A549 (cell line): ENCODE measurements around the gene GATM. TPM values are rescaled to one million over a fixed set of nuclear protein-coding genes. Genes with fewer than 3 reads are reported as not detected.

ENCODE experiments used
- ATAC-seq, 2 experiments: fragments of 200-7000 bp in 1 of 2; fragments of >200 bp in 1 of 2; cut with Nextera tagmentation in 1 of 2; cut with Tn5 transposase in 1 of 2; 3 replicates each; pipeline versions ENCODE4 v1.8.0 to v1.9.1; 2018 to 2020; ENCODE audit warnings: mild to moderate bottlenecking in 1 of 2, moderate library complexity in 1 of 2
- CTCF ChIA-PET: fragments of 300-600 bp; sonication (Branson Sonifier 250); formaldehyde crosslinking; extraction: SDS; loops from one replicate; lab custom pipeline; 2021; ENCODE audit warnings: antibody characterized with exemption, inconsistent platforms; lab: Yijun Ruan, JAX
- POLR2A ChIA-PET: fragments of 350-600 bp; formaldehyde crosslinking; extraction: SDS; loops from one replicate; lab custom pipeline; 2021; ENCODE audit warnings: antibody characterized with exemption, inconsistent platforms; lab: Yijun Ruan, JAX
- DNase-seq, 2 experiments: peaks; one replicate each; pipeline versions ENCODE4 v3.0.0 to v3.0.0-alpha.2; 2011 to 2016; ENCODE audit warnings: low read depth in 1 of 2, low spot score in 1 of 2
- FAIRE-seq: peaks from 2 replicates; lab custom pipeline; 2011; peaks lifted over from hg19 to GRCh38; lab: Jason Lieb, UNC
- H3K27ac ChIP-seq, 2 experiments: fragments of >200 bp; sonication (Bioruptor Twin); formaldehyde crosslinking; 3 replicates each; pipeline ENCODE4 v1.5.1; 2016 to 2017
- H3K4me1 ChIP-seq: fragments of >200 bp; sonication (Bioruptor Twin); formaldehyde crosslinking; 3 replicates; pipeline ENCODE4 v1.6.1; 2016
- H3K4me2 ChIP-seq: fragments of >200 bp; sonication (Bioruptor Twin); formaldehyde crosslinking; 3 replicates; pipeline ENCODE4 v1.6.1; 2016
- H3K4me3 ChIP-seq: fragments of >200 bp; sonication (Bioruptor Twin); formaldehyde crosslinking; 3 replicates; pipeline ENCODE4 v1.5.1; 2016
- H3K9me3 ChIP-seq: fragments of >200 bp; sonication (Bioruptor Twin); formaldehyde crosslinking; 3 replicates; pipeline ENCODE4 v1.6.1; 2016
- BCL3 ChIP-seq: fragments of >200 bp; sonication (Bioruptor Twin); formaldehyde crosslinking; IDR thresholded peaks from 3 replicates; pipeline ENCODE4 v1.6.1; 2016
- CBX2 ChIP-seq: fragments of 200-600 bp; sonication (generic); IDR thresholded peaks from 2 replicates; pipeline ENCODE4 v1.6.1; 2016; ENCODE audit warnings: low read depth, mild to moderate bottlenecking, borderline replicate concordance
- CHD2 ChIP-seq: fragments of 150-350 bp; IDR thresholded peaks from 2 replicates; pipeline ENCODE4 v1.6.1; 2014; ENCODE audit warnings: low read length; ENCODE audit not compliant: partially characterized antibody
- CHD4 ChIP-seq: fragments of 200-600 bp; sonication (generic); IDR thresholded peaks from 2 replicates; pipeline ENCODE4 v1.6.1; 2016; ENCODE audit warnings: antibody characterized with exemption, mild to moderate bottlenecking, borderline replicate concordance
- CTCF ChIP-seq: fragments of >200 bp; sonication (Bioruptor Twin); formaldehyde crosslinking; IDR thresholded peaks from 3 replicates; pipeline ENCODE4 v1.5.1; 2016
- E2F6 ChIP-seq: IDR thresholded peaks from 2 replicates; pipeline ENCODE4 v1.6.1; 2012; ENCODE audit warnings: low read depth, borderline replicate concordance
- FOSL2 ChIP-seq, 2 experiments: fragments of 450-650 bp in 1 of 2; fragments of >200 bp in 1 of 2; sonication (Bioruptor Twin) in 1 of 2; formaldehyde crosslinking; IDR thresholded peaks; 2 replicates each; pipeline versions ENCODE4 v1.5.0 to v1.6.1; 2016 to 2020; ENCODE audit warnings: mild to moderate bottlenecking in 1 of 2, moderate library complexity in 1 of 2
- FOXS1 ChIP-seq: fragments of 250-450 bp; sonication (Bioruptor Pico); IDR thresholded peaks from 2 replicates; pipeline ENCODE4 v1.5.0; 2020; ENCODE audit warnings: mild to moderate bottlenecking, moderate library complexity
- GATA3 ChIP-seq: IDR thresholded peaks from 2 replicates; pipeline ENCODE4 v1.6.1; 2012; ENCODE audit warnings: borderline replicate concordance
- HES2 ChIP-seq: fragments of >200 bp; sonication (Bioruptor Twin); formaldehyde crosslinking; IDR thresholded peaks from 2 replicates; pipeline ENCODE4 v1.6.1; 2016
- HEYL ChIP-seq: fragments of 250-450 bp; sonication (Bioruptor Pico); IDR thresholded peaks from 2 replicates; pipeline ENCODE4 v1.8.0; 2021; ENCODE audit warnings: mild to moderate bottlenecking, moderate library complexity
- HOXB13 ChIP-seq: fragments of 250-450 bp; sonication (Bioruptor Pico); IDR thresholded peaks from 2 replicates; pipeline ENCODE4 v1.5.0; 2020; ENCODE audit warnings: low read depth, mild to moderate bottlenecking, moderate library complexity
- HOXB5 ChIP-seq: fragments of 250-450 bp; sonication (Bioruptor Pico); IDR thresholded peaks from 2 replicates; pipeline ENCODE4 v1.5.0; 2020; ENCODE audit warnings: mild to moderate bottlenecking, moderate library complexity
- KDM1A ChIP-seq: fragments of 200-600 bp; sonication (generic); IDR thresholded peaks from 2 replicates; pipeline ENCODE4 v1.6.1; 2016; ENCODE audit warnings: low read depth, mild to moderate bottlenecking
- MAFK ChIP-seq: fragments of 450-650 bp; IDR thresholded peaks from 2 replicates; pipeline ENCODE4 v1.6.1; 2014; ENCODE audit not compliant: partially characterized antibody
- MAX ChIP-seq: IDR thresholded peaks from 2 replicates; pipeline ENCODE4 v1.6.1; 2012
- MAZ ChIP-seq: fragments of 150-350 bp; IDR thresholded peaks from 2 replicates; pipeline ENCODE4 v1.6.1; 2014; ENCODE audit warnings: antibody characterized with exemption, low read depth, low read length, borderline replicate concordance
- MYC ChIP-seq: IDR thresholded peaks from 2 replicates; pipeline ENCODE4 v1.6.1; 2012; ENCODE audit warnings: mild to moderate bottlenecking, inconsistent platforms, low read length, improper control_type of control experiment, borderline replicate concordance
- NPAS2 ChIP-seq: fragments of 250-450 bp; sonication (Bioruptor Pico); IDR thresholded peaks from 2 replicates; pipeline ENCODE4 v1.8.0; 2022; ENCODE audit warnings: mild to moderate bottlenecking, moderate library complexity, borderline replicate concordance
- NR3C1 ChIP-seq: fragments of >200 bp; sonication (Bioruptor Twin); formaldehyde crosslinking; IDR thresholded peaks from 3 replicates; pipeline ENCODE4 v1.6.1; 2017
- PHF8 ChIP-seq: fragments of 200-600 bp; sonication (generic); IDR thresholded peaks from 2 replicates; pipeline ENCODE4 v1.6.1; 2016; ENCODE audit warnings: low read depth, mild to moderate bottlenecking, antibody characterized with exemption, moderate library complexity, borderline replicate concordance
- POLR2A ChIP-seq: IDR thresholded peaks from 2 replicates; pipeline ENCODE4 v1.6.1; 2012; ENCODE audit warnings: mild to moderate bottlenecking, low read length
- RCOR1 ChIP-seq: fragments of 150-350 bp; IDR thresholded peaks from 2 replicates; pipeline ENCODE4 v1.6.1; 2014; ENCODE audit warnings: antibody characterized with exemption, low read length, low read depth
- REST ChIP-seq: fragments of 200-600 bp; sonication (generic); IDR thresholded peaks from 2 replicates; pipeline ENCODE4 v1.6.1; 2016; ENCODE audit warnings: antibody characterized with exemption, mild to moderate bottlenecking, moderate library complexity
- SREBF2 ChIP-seq: fragments of 450-650 bp; IDR thresholded peaks from 2 replicates; pipeline ENCODE4 v1.6.1; 2014; ENCODE audit warnings: mild to moderate bottlenecking, moderate library complexity
- TFCP2L1 ChIP-seq: fragments of 250-450 bp; sonication (Bioruptor Pico); IDR thresholded peaks from 2 replicates; pipeline ENCODE4 v1.5.0; 2021; ENCODE audit warnings: mild to moderate bottlenecking
- USF2 ChIP-seq: fragments of 450-650 bp; IDR thresholded peaks from 2 replicates; pipeline ENCODE4 v1.6.1; 2014; ENCODE audit warnings: antibody characterized with exemption
- ZFP36 ChIP-seq: fragments of 450-650 bp; IDR thresholded peaks from 2 replicates; pipeline ENCODE4 v1.6.1; 2014; ENCODE audit warnings: borderline replicate concordance; ENCODE audit not compliant: partially characterized antibody
- ZSCAN20 ChIP-seq: fragments of 250-450 bp; sonication (Bioruptor Pico); IDR thresholded peaks from 2 replicates; pipeline ENCODE4 v1.8.0; 2022; ENCODE audit warnings: mild to moderate bottlenecking, moderate library complexity
- WGBS: methylation state at CpG from one replicate; pipeline ENCODE4 v1.1.6; 2017; ENCODE audit errors: missing lambda C conversion rate; 5-methylcytosine and 5-hydroxymethylcytosine counted together
- polyA minus RNA-seq: library from RNA; depleted of rRNA, polyadenylated mRNA; stranded (reverse); fragments of >200 nt; gene quantifications from 2 replicates; pipeline ENCODE4 v1.2.3, GENCODE V29; 2011; rRNA and poly(A)+ RNA removed
- polyA plus RNA-seq, 4 experiments: library from polyadenylated mRNA; depleted of rRNA in 3 of 4; stranded (reverse); fragments of >200 nt; fragmentation: RNase III in 1 of 4; extraction: RNeasy Plus Mini Kit Qiagen cat#74134 plus additional on column Dnase treatment in 1 of 4; gene quantifications; 2 replicates in 3 of 4; 3 replicates in 1 of 4; pipeline ENCODE4 v1.2.3, GENCODE V29; 2011 to 2017

The GATM gene
- polyA plus RNA-seq (2011; rRNA removed) (6.5 and 8.5 TPM in 2 replicates), polyA plus RNA-seq (2017; fragmentation: RNase III; extraction: RNeasy Plus Mini Kit Qiagen cat#74134 plus additional on column Dnase treatment) (3.4 to 4.0 TPM (median 3.7 TPM) in 3 replicates), polyA minus RNA-seq (5.6 and 9.2 TPM in 2 replicates)
- polyA plus RNA-seq (2012; cell fraction: cytosol; rRNA removed) = 3.3 and 3.5 TPM in 2 replicates
- 1.9 and 2.7 TPM in 2 replicates for polyA plus RNA-seq (2012; cell fraction: nucleus; rRNA removed)

- FAIRE-seq = no peak
- POLR2A ChIA-PET = interaction anchor here (0.8 to 1.5 kb wide), 4 partner anchors 9 to 24 kb away, joined by 3 to 8 read pairs (median 3); a partner anchor contains a TSS
- DNase-seq = peak; percentile 72 to 78
- peak within 1 kb of the TSS; percentile 57 for H3K4me3 ChIP-seq
- WGBS = 16% methylated on average over 35 of the region's 87 CpGs
- ATAC-seq = peak; percentile 99
- peaks cover 5% of the 10 kb centered on the region; the same call in 1 of the 3 replicates for H3K4me1 ChIP-seq
- H3K4me2 ChIP-seq = peak within 1 kb of the TSS; percentile 99
- peak within 1 kb of the TSS; percentile 77 to 93 for H3K27ac ChIP-seq
- H3K9me3 ChIP-seq = no peaks in the 10 kb centered on the region
- CTCF ChIA-PET = interaction anchor here (0.8 to 1.9 kb wide), 3 partner anchors 11 to 32 kb away, joined by 3 to 5 read pairs (median 3); a partner anchor contains a TSS
- TF ChIP-seq ZFP36 = no peak
- no peak for TF ChIP-seq FOSL2 (IDR thresholded peaks at IDR 0.05)
- TF ChIP-seq FOSL2 (CRISPR knock-in tag; IDR thresholded peaks at IDR 0.05) = peak; percentile 75
- TF ChIP-seq HEYL = no peak
- TF ChIP-seq MAZ = no peak
- TF ChIP-seq HOXB13 = no peak
- no peak for TF ChIP-seq BCL3
- TF ChIP-seq CBX2 = no peak
- TF ChIP-seq HES2 = no peak
- TF ChIP-seq USF2 = peak; percentile 12; the same call in 1 of the 2 replicates
- peak; percentile 49; the same call in 1 of the 2 replicates for TF ChIP-seq REST
- TF ChIP-seq RCOR1 = no peak
- no peak for TF ChIP-seq CHD4
- TF ChIP-seq ZSCAN20 (CRISPR knock-in tag) = no peak
- no peak for TF ChIP-seq TFCP2L1
- TF ChIP-seq MAX = peak; percentile 95
- no peak for TF ChIP-seq HOXB5 (CRISPR knock-in tag)
- TF ChIP-seq GATA3 = no peak
- TF ChIP-seq SREBF2 = no peak
- no peak for TF ChIP-seq PHF8
- peak; percentile 42 for TF ChIP-seq CHD2
- TF ChIP-seq CTCF = no peak; the same call in 2 of the 3 replicates
- peak; percentile 45; the same call in 1 of the 2 replicates for TF ChIP-seq MYC
- peak; percentile 95 for TF ChIP-seq E2F6
- peak; percentile 56; the same call in 1 of the 2 replicates for TF ChIP-seq POLR2A
- no peak for TF ChIP-seq KDM1A
- TF ChIP-seq MAFK = no peak
- no peak for TF ChIP-seq NR3C1
- no peak for TF ChIP-seq FOXS1 (CRISPR knock-in tag)
- TF ChIP-seq NPAS2 (CRISPR knock-in tag) = no peak
These were observed at the start of gene GATM for GRCh38 chr15:45378149-45378912. Gene GATM, minus strand, starts transcription at chr15:45378544. Its CDS starts 91 bp downstream, at chr15:45378453.
